IPS-NIHi11 (cell line): ENCODE measurements around the gene STARD10.

Experiments
- DNase-seq: peaks from one replicate; pipeline ENCODE4 v3.0.0; 2012; ENCODE audit warnings: mixed read lengths, low spot score

STARD10 gene

DNA sequence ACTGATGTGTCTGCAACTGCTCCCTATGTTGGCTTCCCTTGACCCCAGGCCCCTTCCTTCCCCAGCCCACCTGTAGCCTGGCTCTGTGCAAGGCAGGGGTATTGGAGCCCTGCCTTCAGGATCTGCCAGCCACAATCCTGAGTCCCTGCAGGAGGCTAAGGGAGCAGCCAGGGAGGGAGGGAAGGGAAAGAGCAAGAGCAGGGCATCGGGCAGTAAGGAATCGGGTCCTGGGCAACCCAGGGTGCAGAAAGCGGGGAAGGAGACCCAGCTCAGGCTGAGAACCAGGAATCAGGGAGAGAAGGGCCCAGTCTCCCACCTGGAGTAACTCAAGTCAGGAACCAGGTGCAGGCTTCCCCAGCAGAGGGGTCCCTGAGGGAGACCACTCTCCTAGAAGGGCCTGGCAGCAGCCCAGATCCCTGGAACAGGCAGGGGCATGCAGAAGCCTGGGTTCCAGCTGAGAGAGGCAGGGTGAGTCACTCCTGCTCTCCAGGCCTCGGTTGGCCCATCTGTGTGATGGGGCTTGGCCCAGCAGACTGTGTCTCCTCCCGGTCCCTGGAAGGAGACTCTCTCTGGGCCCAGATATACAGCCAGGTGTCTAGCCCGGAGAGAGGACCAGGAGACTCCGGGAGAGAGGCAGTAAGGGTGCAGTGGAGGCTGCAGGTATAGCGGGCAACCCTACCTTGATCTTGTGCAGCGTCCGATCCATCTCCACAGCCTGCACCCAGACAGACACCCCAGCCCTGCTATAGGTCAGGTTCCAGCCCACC, 13.4 kb downstream of the STARD10 start:
- no peak for DNase-seq

DNA sequence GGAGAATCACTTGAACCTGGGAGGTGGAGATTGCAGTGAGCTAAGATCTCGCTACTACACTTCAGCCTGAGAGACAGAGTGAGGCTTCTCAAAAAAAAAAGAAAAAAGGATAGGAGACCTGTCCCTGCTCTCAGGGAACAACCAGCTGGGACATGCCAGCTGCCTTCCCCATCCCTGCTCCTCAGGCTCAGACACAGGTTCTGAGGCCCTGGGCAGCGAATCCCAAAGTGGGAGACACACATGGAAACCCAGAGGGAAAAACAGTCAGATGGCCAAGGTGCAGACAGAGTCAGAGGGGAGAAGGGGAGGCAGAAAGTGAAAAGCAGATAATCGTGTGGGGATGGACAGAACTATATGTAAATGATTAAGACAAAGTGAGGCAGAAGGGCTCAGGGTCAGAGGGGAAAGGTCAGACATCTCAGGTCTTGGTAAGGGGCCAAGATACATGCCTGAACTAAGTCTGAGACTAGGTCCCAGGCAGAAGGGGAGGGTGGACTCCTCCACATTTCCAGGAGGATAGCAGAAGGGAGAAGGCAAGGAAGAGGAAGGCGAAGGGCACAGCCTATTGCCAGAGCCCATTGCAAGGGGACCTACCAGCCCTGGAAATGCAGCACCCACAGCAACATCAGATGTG, 14.2 kb downstream of the STARD10 start:
- no peak for DNase-seq

DNA sequence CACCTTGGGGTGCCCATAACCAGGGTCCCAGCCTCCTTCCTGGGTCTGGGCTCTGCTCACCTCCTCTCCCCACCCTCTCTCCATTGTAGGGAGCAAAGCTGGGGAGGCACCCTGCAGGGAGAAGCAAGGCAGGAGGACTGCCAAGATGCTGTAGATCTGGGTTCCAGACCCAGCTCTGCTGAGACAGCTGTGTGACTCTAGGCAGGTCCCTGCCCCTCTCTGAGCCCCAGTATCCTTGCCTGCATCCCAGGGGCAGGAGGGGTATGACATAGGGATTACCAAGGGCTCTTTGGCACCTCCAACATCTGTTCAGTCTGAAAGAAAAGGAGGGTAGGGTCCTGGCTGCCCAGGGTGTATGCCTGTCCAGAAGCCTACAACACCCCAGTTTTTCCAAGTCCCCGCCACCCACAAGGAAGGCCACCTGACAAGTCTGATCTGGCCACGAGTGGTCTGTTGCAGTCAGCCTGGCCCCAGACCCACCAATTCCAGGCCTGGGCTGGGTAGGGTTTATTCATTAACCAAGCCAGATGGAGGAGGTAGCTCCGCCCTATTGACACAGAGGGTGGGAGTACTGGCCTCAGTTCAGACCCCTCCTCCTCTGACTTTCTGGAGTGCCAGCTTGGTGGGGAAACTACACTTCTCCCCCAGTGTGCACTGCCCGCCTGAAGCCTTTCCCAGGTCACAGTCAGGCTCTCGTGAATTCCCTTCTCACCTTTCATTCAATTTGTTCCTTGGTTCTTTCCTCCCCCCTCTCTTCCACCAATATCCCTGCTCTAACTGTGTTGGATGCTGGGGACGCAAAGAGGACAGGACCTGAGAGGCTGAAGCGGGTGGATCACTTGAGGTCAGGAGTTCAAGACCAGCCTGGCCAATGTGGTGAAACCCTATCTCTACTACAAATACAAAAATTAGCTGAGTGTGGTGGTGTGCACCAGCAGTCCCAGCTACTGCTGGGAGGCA, 15.0 kb downstream of the STARD10 start:
- no peak for DNase-seq

DNA sequence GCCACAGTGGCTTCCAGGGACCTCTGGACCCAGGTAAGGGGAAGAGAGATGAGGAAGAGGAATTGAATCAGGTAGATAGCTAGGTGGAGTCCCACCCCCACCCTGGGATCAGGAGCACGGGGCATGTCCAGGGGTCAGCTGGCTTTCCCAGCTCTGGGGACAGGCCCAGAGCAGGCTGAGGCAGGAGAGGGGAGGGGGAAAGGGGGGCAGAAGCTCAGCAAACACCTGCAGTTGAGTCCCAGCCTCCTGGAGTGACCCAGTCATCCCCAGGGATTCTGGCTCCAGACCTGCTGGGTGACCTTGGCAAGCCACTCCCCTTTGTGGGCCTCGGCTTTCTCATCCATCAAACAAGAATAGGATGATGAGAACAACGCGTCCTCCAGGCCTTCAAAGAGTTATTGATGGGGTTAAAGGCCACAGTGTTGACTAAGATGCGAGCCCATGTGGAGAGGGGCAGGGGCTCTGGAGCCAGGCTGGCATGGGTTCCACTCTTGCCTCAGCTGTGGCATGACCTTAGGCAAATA, 16.0 kb downstream of the STARD10 start:
- no peak for DNase-seq

DNA sequence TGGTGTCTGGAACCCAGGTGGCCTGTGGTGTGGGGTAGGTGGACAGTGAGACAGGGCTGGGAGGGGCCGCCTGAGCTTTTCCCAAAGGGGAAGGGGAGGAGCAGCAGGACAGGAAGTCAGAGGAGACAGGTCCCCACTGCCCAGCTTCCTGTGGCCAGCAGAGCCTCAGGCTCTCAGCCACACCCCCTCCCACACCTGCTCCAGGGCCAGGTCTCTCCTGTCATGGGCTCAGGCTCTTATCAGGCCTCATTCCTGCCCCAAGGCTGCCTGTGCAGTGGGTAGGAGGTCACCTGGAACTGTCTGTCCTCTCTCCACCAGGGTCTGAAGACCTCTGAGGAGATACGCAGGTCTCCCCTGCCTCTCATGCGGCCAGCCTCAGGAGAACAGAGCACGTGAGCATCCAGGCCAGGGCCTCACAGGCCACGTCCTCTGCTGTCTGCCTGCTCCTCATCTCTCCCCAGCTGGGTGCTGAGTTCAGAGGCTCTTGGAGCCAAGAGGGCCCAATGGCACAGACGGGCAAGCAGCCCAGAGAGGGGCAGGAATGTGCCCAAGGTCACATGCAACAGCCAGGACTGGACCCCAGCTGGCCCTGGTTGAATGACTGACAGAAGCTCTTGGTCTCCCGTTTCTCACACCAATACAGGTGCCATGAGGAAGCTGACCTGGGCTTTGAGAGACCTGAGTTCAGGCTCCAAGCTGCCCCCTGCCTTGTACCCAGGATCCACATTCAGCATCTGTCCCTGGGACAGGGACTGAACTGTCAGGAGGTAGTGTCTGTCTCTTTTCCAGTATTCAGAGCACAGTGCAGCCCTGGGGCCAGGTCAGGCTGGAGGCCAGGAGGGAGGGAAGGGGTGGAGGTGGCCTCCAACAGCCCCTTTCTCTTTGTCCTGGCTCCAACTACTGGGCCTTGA, 16.7 kb downstream of the STARD10 start:
- peak; percentile 56 for DNase-seq

DNA sequence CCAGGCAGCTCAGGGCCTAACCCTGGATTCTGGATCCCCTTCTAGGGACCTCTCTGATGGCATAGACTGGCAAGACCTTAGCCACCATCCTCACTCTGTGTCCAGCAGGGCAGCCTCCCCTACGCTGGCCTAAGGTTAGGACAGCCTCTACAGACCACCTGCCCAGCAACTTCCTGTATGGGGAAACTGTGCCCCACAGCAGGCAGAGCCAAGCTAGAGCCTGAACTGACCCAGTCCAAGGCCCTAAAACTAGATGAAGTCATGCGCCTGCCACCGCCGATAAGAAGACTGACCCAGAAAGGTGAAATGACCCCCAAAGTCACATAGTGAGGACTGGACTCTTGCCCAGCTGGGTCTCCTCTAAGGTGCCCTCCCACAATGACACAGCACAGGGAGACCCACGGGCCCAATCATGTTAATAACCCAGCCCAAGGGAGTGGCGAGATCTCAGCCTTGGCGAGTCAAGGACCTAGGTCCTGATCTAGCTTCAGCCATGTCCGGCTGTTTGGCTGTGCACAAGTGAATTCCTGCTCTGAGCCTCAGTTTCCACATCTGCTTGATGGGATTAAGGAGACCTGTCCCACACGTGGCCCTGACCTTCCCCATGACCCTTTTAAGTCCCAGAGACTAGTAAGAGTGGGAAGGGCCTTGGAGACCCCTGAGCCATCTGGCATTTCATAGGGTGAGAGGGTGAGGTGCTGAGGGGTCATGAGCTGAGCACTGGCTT, 17.6 kb downstream of the STARD10 start:
- DNase-seq: no peak

DNA sequence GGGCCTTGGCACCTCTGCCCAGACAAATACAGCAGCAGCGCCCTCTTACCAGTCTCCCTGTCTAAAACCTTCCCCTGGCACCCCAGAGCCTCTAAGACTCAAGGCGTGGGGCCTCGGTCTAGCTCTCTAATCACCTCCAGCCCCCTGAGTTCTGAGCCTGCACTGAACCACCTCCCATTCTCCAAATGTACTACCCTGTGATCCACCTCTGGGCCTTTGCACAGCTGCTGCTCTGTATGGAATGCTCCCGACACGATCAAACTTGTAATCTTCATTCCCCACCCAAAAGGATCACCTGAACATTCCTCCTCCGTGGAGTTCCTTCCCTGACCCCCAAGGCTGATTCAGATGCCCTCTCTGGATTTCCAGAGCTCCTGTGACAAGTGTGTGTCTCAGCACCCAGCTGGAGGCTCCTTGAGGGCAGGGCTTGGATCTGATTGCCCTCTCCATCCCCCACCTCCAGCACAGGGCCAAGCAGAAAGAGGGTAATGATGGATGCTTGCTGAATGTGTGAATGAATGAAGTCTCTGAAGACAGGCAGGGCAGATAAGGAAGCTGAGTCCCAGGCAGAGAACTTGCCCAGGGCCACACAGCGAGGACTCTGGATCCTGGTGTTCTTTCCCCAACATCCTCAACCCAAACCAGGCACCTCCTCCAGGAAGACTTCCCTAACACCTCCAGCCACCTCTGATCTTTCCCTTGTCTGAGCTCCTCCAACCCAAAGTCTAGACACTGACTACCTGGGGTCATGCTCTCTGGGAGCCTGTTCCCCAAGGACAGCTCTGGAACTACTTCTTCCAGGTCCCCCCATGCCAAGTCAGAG, 18.3 kb downstream of the STARD10 start:
- DNase-seq: no peak

DNA sequence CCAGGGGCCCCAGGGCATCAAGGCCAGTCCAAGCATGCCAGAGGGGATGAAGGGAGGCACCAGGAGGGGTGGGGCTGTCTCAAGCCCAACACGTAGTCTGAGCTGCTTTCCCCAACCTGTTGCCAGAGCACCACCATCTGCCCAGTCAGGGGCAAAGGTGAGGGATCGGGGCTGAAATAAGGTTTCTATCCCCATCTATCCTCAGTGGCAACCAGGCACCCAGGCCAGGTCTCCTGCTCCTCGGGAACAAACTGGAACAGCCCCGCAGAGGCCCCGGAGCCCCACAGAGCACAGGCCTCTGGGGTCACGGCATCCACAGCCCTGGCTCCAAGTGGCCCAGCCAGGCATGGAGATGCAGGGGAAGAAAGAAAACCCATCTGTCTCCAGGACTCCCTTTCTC, 19.3 kb downstream of the STARD10 start:
- DNase-seq: no peak

DNA sequence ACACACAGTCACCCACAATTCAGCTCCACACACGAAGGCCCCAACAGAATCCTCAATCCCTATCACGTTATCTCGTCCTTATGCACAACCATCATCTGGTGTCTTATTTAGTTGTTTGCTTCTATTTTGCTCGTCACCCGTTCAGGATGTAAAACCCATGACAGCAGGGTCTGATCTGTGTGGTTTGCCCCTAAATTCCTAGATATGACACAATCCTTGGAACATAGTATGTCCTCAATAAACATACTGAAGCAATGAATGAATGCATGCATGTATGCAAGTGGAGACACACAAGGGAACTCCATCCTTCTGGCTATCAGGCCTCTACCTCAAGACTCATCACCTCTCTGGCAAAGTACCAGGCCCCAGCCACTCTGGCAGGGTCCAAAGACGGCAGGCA, 20.2 kb downstream of the STARD10 start:
- no peak for DNase-seq

DNA sequence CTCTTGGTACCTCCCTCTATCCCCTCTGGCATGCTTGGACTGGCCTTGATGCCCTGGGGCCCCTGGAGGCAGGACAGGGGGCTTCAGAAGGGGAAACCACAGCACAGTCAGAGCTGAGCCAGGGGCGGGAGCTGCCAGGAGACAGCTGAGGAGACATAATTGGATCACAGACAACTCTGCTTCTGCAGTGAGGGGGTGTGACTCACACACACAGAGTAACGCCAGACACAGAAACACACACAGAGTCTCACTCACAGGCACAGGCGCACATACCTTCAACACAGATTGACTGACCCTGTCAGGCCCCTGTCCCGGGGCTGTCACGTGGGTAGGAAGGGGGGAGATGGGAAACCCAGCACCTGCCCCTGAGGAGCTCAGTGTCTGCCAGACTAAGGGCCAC, 20.6 kb downstream of the STARD10 start:
- no peak for DNase-seq

DNA sequence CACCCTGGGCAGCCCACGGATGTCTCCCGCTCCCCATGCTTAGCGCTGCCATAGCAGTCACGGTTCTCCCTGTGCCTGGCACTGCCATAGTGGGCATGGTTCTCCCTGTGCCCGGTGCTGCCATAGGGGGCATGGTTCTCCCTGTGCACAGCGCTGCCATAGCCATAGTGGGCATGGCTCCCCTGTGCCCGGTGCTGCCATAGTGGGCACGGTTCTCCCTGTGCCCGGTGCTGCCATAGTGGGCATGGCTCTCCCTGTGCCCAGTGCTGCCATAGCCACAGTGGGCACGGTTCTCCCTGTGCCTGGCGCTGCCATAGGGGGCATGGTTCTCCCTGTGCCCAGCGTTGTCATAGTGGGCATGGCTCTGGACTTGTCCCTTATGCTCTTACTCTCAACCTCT, 21.8 kb downstream of the STARD10 start:
- DNase-seq: no peak

DNA sequence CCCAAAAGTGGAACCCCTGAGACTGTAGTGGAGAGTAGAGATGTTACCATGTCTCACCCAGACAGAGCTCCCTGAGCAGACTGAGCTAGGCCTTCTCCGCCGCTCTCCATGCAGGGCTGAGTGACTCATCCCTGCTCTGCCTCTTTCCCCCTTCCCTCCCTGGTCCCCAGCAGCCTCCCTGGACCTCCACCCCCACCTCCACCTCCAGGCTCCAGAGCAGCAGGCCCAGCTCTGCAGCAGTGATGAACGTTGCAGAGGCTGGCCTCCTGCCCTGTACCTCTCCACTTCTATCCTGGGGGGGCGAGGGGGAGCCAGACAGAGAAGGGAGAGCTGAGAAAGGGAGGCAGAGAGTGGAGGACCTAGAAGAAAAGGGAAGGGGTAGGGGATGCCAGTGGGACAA, 22.3 kb downstream of the STARD10 start:
- no peak for DNase-seq

DNA sequence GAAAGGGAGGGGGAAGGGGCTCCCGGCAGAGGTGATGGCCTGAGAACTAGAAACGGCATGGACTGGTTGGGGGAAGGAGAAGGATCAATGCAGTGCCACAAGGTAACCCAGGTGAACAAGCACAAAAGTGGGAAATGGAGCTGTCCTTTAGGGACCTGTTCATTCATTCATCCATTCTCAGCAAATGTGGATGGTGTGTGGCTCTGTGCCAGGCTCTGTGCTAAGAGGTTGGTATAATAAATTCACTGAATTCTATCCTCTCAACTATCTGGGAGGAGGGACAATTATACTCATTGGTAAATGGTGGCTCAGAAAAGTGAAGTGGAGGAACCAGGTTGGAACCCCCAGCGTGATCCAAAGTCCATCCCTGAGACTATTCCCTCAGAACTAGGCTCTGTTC, 23.0 kb downstream of the STARD10 start:
- no peak for DNase-seq

DNA sequence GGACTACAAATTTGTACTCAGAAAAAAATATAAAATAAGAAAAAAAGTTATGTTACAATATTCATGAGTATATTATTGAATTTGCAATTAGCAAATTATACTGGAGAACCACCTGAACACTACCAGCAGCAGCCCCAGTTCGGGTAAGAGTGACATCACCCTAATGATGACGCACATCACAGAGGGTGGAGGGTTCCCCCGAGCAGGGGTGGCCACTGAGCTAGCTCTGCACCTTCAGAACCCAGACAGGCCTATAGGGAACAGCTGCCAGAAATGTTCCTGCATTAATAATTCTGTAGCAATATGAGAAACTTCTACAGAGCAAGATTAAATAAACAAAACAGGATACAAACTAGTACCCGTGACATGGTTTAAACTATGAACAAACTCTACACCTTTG, 24.2 kb downstream of the STARD10 start:
- no peak for DNase-seq

DNA sequence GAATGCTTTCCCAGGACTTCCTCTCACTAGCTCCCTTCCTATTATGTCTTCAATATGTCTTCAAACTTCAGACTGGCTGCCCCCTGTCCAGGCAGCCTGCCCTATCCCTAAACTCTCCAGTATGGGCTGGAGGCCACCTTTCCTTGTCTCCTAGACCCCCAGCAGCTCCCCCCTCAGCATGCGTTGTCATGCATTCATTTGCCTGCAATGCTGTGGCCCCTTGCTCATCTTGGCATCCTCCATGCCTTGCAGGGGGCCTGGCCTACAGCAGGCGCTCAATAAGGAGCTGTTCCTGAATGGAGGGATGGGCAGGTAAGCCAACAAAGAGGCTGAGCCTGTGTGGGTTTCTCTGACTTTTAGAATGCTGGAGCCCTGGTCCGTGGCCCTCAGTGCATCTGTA, 25.3 kb downstream of the STARD10 start:
- no peak for DNase-seq

DNA sequence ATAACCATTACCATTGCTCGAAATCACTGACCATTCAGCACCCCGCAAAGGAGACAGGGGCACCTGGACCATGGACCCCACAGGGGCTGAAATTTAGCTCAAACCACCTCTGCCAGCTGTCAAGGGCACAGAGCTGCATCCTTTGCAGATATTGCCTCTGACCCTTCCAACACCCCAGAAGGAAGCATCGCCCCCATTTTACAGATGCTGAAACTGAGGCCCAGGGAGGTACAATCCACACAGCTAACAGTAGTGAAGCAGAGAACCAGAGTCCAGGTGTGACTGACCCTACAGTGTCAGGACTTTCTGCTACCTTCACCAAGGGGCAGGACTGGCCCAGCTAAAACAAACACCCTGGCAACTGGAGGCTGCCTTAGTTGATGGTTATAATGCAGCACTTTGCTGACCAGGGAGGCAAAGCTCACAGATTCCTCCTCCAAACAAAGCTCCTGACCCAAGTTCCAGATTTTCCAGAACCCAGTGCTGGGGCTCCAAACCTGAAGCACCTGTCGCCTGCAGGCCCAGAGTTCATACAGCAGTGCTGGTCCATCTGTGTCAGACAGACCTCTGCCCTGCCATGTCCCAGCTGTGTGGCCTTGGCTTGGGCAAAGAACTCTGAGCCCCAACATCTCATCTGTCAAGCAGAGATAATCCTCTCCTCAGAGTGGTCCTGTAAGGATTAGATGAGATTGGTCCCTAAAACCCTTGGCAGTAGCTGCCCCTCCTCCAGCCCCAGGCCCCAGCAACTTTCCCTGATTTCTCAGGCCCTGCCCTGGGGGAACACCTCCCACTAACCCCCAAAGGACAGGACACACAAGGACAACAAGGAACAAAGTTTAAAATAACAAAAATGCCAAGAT, 26.4 kb downstream of the STARD10 start:
- DNase-seq: no peak

DNA sequence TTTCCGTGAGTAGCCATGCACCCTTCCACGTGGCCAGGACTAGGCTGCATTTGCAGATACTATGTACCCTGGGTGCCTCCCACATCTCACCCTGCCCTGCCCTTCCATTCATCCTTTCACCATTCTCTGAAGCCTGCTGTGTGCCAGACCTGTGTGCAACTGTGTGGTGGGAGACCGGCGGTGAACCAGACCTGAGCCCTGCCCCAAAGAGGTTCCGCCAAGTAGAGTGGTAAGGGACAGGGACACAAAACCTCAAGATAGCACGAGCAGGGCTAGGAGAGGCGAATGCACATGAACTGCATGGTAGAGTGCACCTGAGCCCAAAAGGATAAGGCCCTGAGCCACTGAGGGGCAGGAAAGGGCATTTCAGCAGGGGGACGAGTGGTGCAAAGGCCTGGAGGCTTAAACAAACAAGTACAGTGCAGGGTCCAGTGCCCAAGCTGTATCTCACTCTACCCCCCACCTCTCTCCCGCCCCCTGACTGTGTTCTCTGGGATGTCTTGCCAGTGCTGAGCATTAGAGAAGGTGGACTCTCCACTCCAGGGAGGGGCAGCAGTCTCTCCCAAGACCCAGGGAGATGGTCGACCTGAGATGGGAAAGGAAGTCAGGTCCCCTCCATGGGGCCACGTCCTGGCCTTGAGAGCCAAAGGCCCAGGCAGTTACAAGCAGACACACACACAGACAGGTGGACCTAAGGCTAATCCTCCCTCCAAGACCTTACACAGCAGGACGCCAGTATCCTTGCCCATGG, 27.5 kb downstream of the STARD10 start:
- DNase-seq: no peak

DNA sequence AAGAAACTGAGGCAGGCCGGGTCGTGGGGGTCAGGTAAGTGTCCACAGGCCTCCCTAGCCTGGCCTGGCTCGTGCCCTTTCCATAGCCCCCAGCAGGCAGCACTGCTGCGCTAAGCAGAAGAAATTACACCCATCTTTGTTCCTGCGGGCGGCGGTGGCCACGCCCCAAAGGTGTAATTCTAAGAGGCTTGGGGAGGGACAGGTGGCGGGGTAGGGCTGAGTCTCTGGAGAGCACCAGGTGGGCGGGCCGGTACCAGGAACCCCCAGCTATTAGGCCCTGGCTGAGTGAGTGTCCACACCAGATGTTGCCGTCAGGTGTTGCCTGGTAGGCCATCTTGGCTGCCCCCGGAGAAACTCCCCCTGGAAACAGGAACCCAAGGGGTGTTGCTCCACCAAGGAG, 29.3 kb downstream of the STARD10 start:
- DNase-seq: peak; percentile 86
